Common myeloid progenitor, CD34-positive (primary cell): Measurements from ENCODE around the gene PODXL2.
"Not testable (repeated sequence)": the region's sequence is repeated elsewhere in the genome, so short reads cannot be mapped to it uniquely, and the experiment has no call there.

ENCODE experiments used
- CTCF ChIA-PET: fragments of 350-600 bp; sonication (Branson Sonifier 250); formaldehyde crosslinking; loops from one replicate; lab custom pipeline; 2021; ENCODE audit warnings: antibody characterized with exemption; lab: Charles Lee
- POLR2A ChIA-PET: fragments of 350-600 bp; sonication (Branson Sonifier 250); formaldehyde crosslinking; loops from one replicate; lab custom pipeline; 2021; ENCODE audit warnings: antibody characterized with exemption; lab: Charles Lee
- DNase-seq, 3 donors: peaks; one replicate each; pipeline versions ENCODE4 v3.0.0 to v3.0.0-alpha.2; 2013
- H3K27ac ChIP-seq, 2 experiments: 1 replicate in 1 of 2; 2 replicates in 1 of 2; pipeline ENCODE4 v1.7.0; 2013; ENCODE audit warnings: inconsistent platforms in 2 of 2, low read length in 2 of 2, mild to moderate bottlenecking in 2 of 2, low read depth in 1 of 2, moderate library complexity in 1 of 2; ENCODE audit not compliant: severe bottlenecking in 2 of 2, insufficient read depth in 1 of 2, poor library complexity in 1 of 2
- H3K27me3 ChIP-seq, 5 experiments: replicated peaks in 2 of 5; 1 replicate in 3 of 5; 2 replicates in 2 of 5; pipeline versions ENCODE4 v1.6.1 to v1.7.0; 2013; ENCODE audit warnings: low read length in 4 of 5, mild to moderate bottlenecking in 2 of 5, moderate library complexity in 2 of 5, inconsistent platforms in 1 of 5; ENCODE audit not compliant: insufficient read depth in 5 of 5, control insufficient read depth in 4 of 5
- H3K36me3 ChIP-seq, 4 experiments: 1 replicate in 2 of 4; 2 replicates in 2 of 4; pipeline versions ENCODE4 v1.6.1 to v1.7.0; 2013; ENCODE audit warnings: low read length in 3 of 4, control low read depth in 1 of 4, mild to moderate bottlenecking in 1 of 4; ENCODE audit not compliant: control insufficient read depth in 4 of 4, insufficient read depth in 4 of 4
- H3K4me1 ChIP-seq, 4 experiments: 1 replicate in 3 of 4; 2 replicates in 1 of 4; pipeline versions ENCODE4 v1.6.1 to v1.7.1; 2013; ENCODE audit warnings: low read length in 3 of 4, mild to moderate bottlenecking in 3 of 4, control low read depth in 1 of 4, inconsistent platforms in 1 of 4, moderate library complexity in 1 of 4; ENCODE audit not compliant: control insufficient read depth in 4 of 4, insufficient read depth in 4 of 4; ENCODE audit errors: control extremely low read depth in 1 of 4
- H3K4me3 ChIP-seq, 7 experiments: 1 replicate in 4 of 7; 2 replicates in 3 of 7; pipeline versions ENCODE4 v1.5.1 to v1.7.0; 2013; ENCODE audit warnings: mild to moderate bottlenecking in 7 of 7, low read length in 6 of 7, moderate library complexity in 6 of 7, inconsistent platforms in 2 of 7, low read depth in 2 of 7, control low read depth in 1 of 7; ENCODE audit not compliant: insufficient read depth in 4 of 7, control insufficient read depth in 1 of 7; ENCODE audit errors: extremely low read depth in 1 of 7
- H3K9me3 ChIP-seq, 5 experiments: 1 replicate in 4 of 5; 2 replicates in 1 of 5; pipeline versions ENCODE4 v1.6.1 to v1.7.1; 2013; ENCODE audit warnings: low read length in 4 of 5, mild to moderate bottlenecking in 2 of 5, inconsistent platforms in 1 of 5, low read depth in 1 of 5, moderate library complexity in 1 of 5; ENCODE audit not compliant: control insufficient read depth in 4 of 5, insufficient read depth in 2 of 5; ENCODE audit errors: control extremely low read depth in 1 of 5
- WGBS: methylation state at CpG from one replicate; pipeline ENCODE4 v1.1.5; 2013; ENCODE audit not compliant: insufficient coverage; 5-methylcytosine and 5-hydroxymethylcytosine counted together

PODXL2 gene

GRCh38 chr3:127597020-127597771 lies 31.8 kb upstream of the PODXL2 start:
- Histone ChIP-seq H3K9me3 (no peaks in the 10 kb centered on the region), H3K27me3 (no peaks in the 10 kb centered on the region), H3K27ac (peak overlapping the region in 1 of 2 experiments; percentile 81), H3K36me3 (peaks cover 3 to 30% (median 5%) of the 10 kb centered on the region in 4 experiments), H3K4me1 (peaks cover 5 to 43% (median 25%) of the 10 kb centered on the region in 4 experiments), H3K4me3 (peak overlapping the region in 2 of 7 experiments; percentile 83 to 85)
- whole genome bisulfite sequencing = 96% methylated on average over 12 of the region's 12 CpGs
- CTCF ChIA-PET = interaction anchor here (0.6 to 1.5 kb wide), 3 partner anchors 11 to 49 kb away, joined by 3 to 7 read pairs (median 3); no protein-coding TSS in a partner anchor
- DNase-seq = no peak
- POLR2A ChIA-PET = no interaction called here

GRCh38 chr3:127598841-127599570 lies 30.0 kb upstream of the PODXL2 start:
- 85% methylated on average over 11 of the region's 14 CpGs for WGBS
- Histone ChIP-seq H3K4me3 (peak overlapping the region in 6 of 7 experiments; percentile 53 to 88 (median 82)), H3K9me3 (no peaks in the 10 kb centered on the region), H3K27ac (peak overlapping the region; percentile 37 to 81), H3K27me3 (no peaks in the 10 kb centered on the region), H3K36me3 (peaks cover 8 to 38% (median 15%) of the 10 kb centered on the region in 4 experiments), H3K4me1 (peaks cover 5 to 42% (median 25%) of the 10 kb centered on the region in 4 experiments)
- no peak for DNase-seq
- POLR2A ChIA-PET = no interaction called here
- CTCF ChIA-PET = interaction anchor here (0.9 to 1.7 kb wide), 3 partner anchors 24 to 372 kb away, joined by 3 to 4 read pairs (median 4); no protein-coding TSS in a partner anchor

GRCh38 chr3:127600749-127601456 lies 28.1 kb upstream of the PODXL2 start:
- H3K36me3 ChIP-seq = peaks cover 9 to 55% (median 30%) of the 10 kb centered on the region in 4 experiments
- H3K4me3 ChIP-seq = peak overlapping the region in 1 of 7 experiments; percentile 51
- peaks cover 5 to 42% (median 25%) of the 10 kb centered on the region in 4 experiments for H3K4me1 ChIP-seq
- WGBS = 92% methylated on average over 5 of the region's 6 CpGs
- ChIA-PET POLR2A (no interaction called here), CTCF (no interaction called here)
- no peaks in the 10 kb centered on the region for H3K27me3 ChIP-seq
- H3K9me3 ChIP-seq = no peaks in the 10 kb centered on the region
- H3K27ac ChIP-seq = no peak overlapping the region
- DNase-seq = no peak

- H3K4me1 ChIP-seq = peaks cover under 1 to 40% (median 19%) of the 10 kb centered on the region in 4 experiments
- CTCF ChIA-PET = no interaction called here
- no peaks in the 10 kb centered on the region for H3K27me3 ChIP-seq
- no peak overlapping the region for H3K4me3 ChIP-seq
- 98% methylated on average over 5 of the region's 7 CpGs for WGBS
- peak overlapping the region in 1 of 2 experiments; percentile 15 for H3K27ac ChIP-seq
- DNase-seq = no peak
- POLR2A ChIA-PET = no interaction called here
- no peaks in the 10 kb centered on the region for H3K9me3 ChIP-seq
- peaks cover 18 to 84% (median 57%) of the 10 kb centered on the region in 4 experiments for H3K36me3 ChIP-seq
Measured at GRCh38 chr3:127604035-127604434, 24.9 kb upstream of the PODXL2 start.

GRCh38 chr3:127604546-127605165 lies 24.3 kb upstream of the PODXL2 start:
- WGBS = 94% methylated on average over 34 of the region's 41 CpGs
- ChIA-PET POLR2A (no interaction called here), CTCF (no interaction called here)
- Histone ChIP-seq H3K36me3 (peaks cover 18 to 84% (median 60%) of the 10 kb centered on the region in 4 experiments), H3K4me3 (no peak overlapping the region), H3K27ac (peak overlapping the region in 1 of 2 experiments; percentile 15), H3K27me3 (no peaks in the 10 kb centered on the region), H3K4me1 (peaks cover 0 to 39% (median 18%) of the 10 kb centered on the region in 4 experiments), H3K9me3 (no peaks in the 10 kb centered on the region)
- DNase-seq = no peak

- H3K4me1 ChIP-seq = peaks cover 0 to 30% (median 13%) of the 10 kb centered on the region in 4 experiments
- POLR2A ChIA-PET = not testable (repeated sequence)
Measured at GRCh38 chr3:127605547-127605946, 23.4 kb upstream of the PODXL2 start.

More at GRCh38 chr3:127605547-127605946, 23.4 kb upstream of the PODXL2 start:
- WGBS = 96% methylated on average over 6 of the region's 7 CpGs
- H3K27ac ChIP-seq, H3K27me3 ChIP-seq, H3K9me3 ChIP-seq, DNase-seq, H3K4me3 ChIP-seq: not testable (repeated sequence)
- CTCF ChIA-PET = interaction anchor here (1.2 kb wide), 1 partner anchor 15 kb away, joined by 3 read pairs; no protein-coding TSS in a partner anchor
- H3K36me3 ChIP-seq = peaks cover 22 to 82% (median 62%) of the 10 kb centered on the region in 4 experiments
